Effector memory CD4-positive, alpha-beta T cell (primary cell): ENCODE measurements around the gene PEX13.
A peak's percentile ranks its signal among the peaks of the same experiment; 100 is the strongest.
"Not testable (repeated sequence)": the region's sequence is repeated elsewhere in the genome, so short reads cannot be mapped to it uniquely, and the experiment has no call there.

ENCODE experiments used
- DNase-seq, 3 donors: peaks; one replicate each; pipeline ENCODE4 v3.0.0-alpha.2; 2020
- H3K27ac ChIP-seq: 2 replicates; pipeline ENCODE4 v1.7.0; 2013; ENCODE audit warnings: mild to moderate bottlenecking, low read length, moderate library complexity; ENCODE audit not compliant: insufficient read depth, poor library complexity, severe bottlenecking
- H3K27me3 ChIP-seq: replicated peaks from 2 replicates; pipeline ENCODE4 v1.7.0; 2013; ENCODE audit warnings: mild to moderate bottlenecking, low read length; ENCODE audit not compliant: insufficient read depth, control insufficient read depth, poor library complexity, severe bottlenecking
- H3K36me3 ChIP-seq: 2 replicates; pipeline ENCODE4 v1.7.0; 2013; ENCODE audit warnings: mild to moderate bottlenecking, low read length, moderate library complexity; ENCODE audit not compliant: control insufficient read depth, insufficient read depth
- H3K4me1 ChIP-seq: 2 replicates; pipeline ENCODE4 v1.7.0; 2013; ENCODE audit warnings: low read length, mild to moderate bottlenecking; ENCODE audit not compliant: control insufficient read depth, insufficient read depth, poor library complexity, severe bottlenecking
- H3K4me3 ChIP-seq: 2 replicates; pipeline ENCODE4 v1.7.0; 2013; ENCODE audit warnings: low read length, low read depth, mild to moderate bottlenecking; ENCODE audit not compliant: insufficient read depth, poor library complexity, severe bottlenecking
- H3K9me3 ChIP-seq: 2 replicates; pipeline ENCODE4 v1.7.0; 2013; ENCODE audit warnings: mild to moderate bottlenecking, low read length, moderate library complexity; ENCODE audit not compliant: control insufficient read depth

Gene PEX13

DNA sequence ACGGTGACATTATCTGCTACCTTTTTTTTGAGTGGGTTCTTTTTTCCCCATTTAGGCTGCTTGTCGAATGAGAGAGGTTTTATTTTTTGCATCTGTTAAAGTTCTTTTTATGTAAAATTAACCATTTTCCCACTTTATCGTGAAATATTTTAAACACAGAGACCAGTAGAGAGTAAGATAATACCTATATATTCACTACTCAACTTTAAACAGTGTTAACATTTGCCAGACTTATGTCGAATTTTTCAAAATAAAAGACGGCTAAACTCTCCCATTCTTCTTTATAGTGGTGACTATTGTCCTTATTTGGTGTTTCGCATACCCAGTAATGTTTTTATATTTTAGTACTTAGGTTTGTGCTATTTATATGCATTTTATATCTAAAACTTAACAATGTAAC is 1.3 kb downstream of the PEX13 start:
- H3K36me3 ChIP-seq, result no peaks in the 10 kb centered on the region
- H3K27ac ChIP-seq, result peak overlapping the region; percentile 77
- H3K4me3 ChIP-seq, result peak overlapping the region; percentile 93
- DNase-seq, result no peak
- no peaks in the 10 kb centered on the region for H3K27me3 ChIP-seq
- no peaks in the 10 kb centered on the region for H3K9me3 ChIP-seq
- peaks cover 10% of the 10 kb centered on the region for H3K4me1 ChIP-seq

DNA sequence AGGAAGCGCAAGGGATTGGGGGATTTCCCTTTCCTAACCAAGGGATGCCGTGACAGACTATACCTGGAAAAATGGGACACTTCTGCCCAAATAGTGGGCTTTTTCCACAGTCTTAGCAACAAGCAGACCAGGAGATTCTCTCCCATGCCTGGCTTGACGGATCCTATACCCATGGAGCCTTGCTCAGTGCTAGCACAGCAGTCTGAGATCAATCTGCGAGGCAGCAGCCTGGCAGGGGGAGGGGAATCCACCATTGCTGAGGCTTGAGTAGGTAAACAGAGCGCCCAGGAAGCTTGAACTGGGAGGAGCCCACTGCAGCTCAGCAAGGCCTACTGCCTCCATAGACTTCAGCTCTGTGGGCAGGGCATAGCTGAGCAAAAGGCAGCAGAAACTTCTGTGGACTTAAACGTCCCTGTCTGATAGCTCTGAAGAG is 3.7 kb downstream of the PEX13 start:
- Histone ChIP-seq H3K4me3 (no peak overlapping the region), H3K4me1 (peaks cover 10% of the 10 kb centered on the region), H3K36me3 (no peaks in the 10 kb centered on the region), H3K9me3 (no peaks in the 10 kb centered on the region), H3K27me3 (no peaks in the 10 kb centered on the region), H3K27ac (no peak overlapping the region)
- no peak for DNase-seq

DNA sequence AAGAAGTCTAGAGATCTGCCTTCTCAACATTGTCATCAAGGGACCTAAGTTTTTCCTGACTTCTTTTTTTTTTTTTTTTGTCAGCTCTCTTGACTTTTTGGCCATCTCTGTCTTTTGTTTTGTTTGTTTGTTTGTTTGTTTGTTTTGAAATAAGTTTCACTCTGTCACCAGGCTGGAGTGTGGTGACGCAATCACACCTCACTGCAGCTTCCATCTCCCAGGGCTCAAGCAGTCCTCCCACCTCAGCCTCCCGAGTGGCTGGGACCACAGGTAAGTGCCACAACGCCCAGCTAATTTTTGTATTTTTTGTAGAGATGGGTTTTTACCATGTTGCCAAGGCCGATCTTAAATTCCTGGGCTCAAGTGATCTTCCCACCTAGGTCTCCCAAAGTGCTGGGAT is 6.2 kb downstream of the PEX13 start:
- no peaks in the 10 kb centered on the region for H3K27me3 ChIP-seq
- H3K4me1 ChIP-seq, result peaks cover 3% of the 10 kb centered on the region
- DNase-seq, result no peak
- H3K36me3 ChIP-seq, result no peaks in the 10 kb centered on the region
- H3K4me3 ChIP-seq, result no peak overlapping the region
- no peaks in the 10 kb centered on the region for H3K9me3 ChIP-seq
- H3K27ac ChIP-seq, result no peak overlapping the region

DNA sequence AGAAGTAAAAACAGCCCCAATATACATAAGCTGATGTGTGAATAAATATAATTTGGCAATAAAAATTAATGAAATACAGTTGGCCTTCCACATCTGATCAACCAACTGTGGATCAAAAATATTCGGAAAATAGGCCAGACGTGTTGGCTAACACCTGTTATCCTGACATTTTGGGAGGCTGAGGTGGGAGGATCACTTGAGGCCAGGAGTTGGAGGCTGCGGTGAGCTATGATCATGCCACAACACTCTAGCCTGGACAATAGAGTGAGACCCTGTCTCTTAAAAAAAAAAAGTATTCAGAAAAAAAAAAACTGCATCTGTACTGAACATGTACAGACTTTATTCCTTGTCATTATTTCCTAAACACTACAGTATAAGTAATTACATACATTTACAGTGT is 12.0 kb downstream of the PEX13 start:
- Histone ChIP-seq H3K27me3 (no peaks in the 10 kb centered on the region), H3K36me3 (peaks cover 24% of the 10 kb centered on the region), H3K4me3 (no peak overlapping the region), H3K27ac (no peak overlapping the region), H3K9me3 (no peaks in the 10 kb centered on the region), H3K4me1 (no peaks in the 10 kb centered on the region)
- DNase-seq, result no peak

DNA sequence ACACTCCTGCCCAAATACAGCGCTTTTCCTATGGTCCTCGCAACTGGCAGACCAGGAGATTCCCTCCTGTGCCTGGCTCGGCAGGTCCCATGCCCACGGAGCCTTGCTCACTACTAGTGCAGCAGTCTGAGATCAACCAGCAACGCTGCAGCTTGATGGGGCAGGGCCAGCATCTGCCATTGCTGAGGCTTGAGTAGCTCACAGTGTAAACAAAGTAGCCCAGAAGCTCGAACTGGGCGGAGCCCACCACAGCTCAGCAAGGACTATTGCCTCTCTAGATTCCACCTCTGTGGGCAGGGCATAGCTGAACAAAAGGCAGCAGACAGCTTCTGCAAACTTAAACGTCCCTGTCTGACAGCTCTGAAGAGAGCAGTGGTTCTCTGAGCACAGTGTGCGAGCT is 17.1 kb downstream of the PEX13 start:
- not testable (repeated sequence) for DNase-seq

DNA sequence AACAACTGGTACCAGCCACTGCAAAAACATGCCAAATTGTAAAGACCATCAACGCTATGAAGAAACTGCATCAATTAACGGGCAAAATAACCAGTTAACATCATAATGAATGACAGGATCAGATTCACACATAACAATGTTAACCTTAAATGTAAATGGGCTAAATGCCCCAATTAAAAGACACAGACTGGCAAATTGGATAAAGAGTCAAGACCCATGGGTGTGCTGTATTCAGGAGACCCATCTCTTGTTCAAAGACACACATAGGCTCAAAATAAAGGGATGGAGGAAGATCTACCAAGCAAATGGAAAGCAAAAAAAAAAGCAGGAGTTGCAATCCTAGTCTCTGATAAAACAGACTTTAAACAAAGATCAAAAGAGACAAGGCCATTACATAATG is 19.1 kb downstream of the PEX13 start:
- not testable (repeated sequence) for DNase-seq, H3K27me3 ChIP-seq, H3K4me3 ChIP-seq, H3K4me1 ChIP-seq, H3K9me3 ChIP-seq, H3K27ac ChIP-seq
- H3K36me3 ChIP-seq, result peaks cover 25% of the 10 kb centered on the region

More for the DNA sequence above, 17.1 kb downstream of the PEX13 start:
- not testable (repeated sequence) for H3K9me3 ChIP-seq, H3K4me3 ChIP-seq, H3K27me3 ChIP-seq, H3K4me1 ChIP-seq, H3K27ac ChIP-seq
- peaks cover 31% of the 10 kb centered on the region for H3K36me3 ChIP-seq

DNA sequence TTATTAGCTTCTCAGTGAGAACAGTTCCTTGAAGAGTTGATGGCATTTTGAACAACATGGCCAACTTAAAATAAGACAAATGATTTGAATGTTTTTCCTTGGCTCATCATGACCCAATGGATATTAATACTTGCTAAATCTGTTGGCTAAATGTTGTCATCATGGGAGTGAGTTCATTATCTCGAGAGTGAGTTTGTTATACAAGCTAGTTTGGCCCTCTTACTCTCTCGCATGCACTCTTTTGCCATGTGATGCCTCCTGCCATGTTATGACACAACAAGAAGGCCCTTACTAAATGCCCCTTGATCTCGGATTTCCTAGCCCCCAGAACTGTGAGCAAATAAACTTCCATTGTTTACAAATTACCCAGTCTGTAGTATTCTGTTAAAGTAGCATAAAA is 25.3 kb downstream of the PEX13 start:
- no peak overlapping the region for H3K27ac ChIP-seq
- H3K4me3 ChIP-seq, result no peak overlapping the region
- no peaks in the 10 kb centered on the region for H3K4me1 ChIP-seq
- no peaks in the 10 kb centered on the region for H3K27me3 ChIP-seq
- no peak for DNase-seq
- H3K36me3 ChIP-seq, result peaks cover 25% of the 10 kb centered on the region
- H3K9me3 ChIP-seq, result no peaks in the 10 kb centered on the region

DNA sequence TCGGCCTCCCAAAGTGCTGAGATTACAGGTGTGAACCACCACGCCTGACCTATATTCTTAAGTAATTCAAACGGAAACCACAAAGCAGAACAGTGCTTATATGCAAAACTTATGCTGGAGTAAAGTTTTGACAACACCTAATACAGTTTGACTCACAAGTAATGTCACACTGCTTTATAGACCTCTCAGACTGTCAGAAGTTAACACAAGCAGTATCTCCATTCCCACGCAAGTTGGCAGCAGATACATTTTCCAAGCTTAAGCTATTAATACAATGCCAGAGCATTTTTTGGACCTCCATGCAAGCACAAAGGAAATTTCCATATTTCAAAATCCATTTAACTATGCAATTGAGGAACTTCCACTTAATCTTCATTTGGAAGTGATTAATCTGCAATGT is 27.1 kb downstream of the PEX13 start:
- Histone ChIP-seq H3K36me3 (peaks cover 38% of the 10 kb centered on the region), H3K27me3 (no peaks in the 10 kb centered on the region), H3K4me3 (no peak overlapping the region), H3K4me1 (no peaks in the 10 kb centered on the region), H3K27ac (no peak overlapping the region), H3K9me3 (no peaks in the 10 kb centered on the region)
- DNase-seq, result no peak

DNA sequence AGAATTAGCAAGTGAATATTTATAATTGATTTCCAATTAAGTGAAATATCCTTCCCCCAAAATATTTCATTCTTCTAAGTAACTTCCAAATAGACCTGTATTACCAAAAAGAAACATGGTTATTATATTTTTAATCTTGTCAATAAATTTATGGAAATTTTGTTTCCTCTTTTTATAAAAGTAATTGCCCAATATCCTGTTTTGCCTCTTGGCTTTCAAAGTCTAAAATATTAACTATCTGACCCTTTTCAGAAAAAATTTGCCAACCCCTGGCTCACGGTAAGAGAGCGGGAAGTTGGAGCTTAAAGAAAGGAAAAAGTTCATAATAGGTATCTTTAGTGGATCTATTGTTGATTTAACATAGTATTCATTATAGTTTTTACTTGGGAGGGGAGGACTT is 27.7 kb downstream of the PEX13 start:
- Histone ChIP-seq H3K27me3 (no peaks in the 10 kb centered on the region), H3K36me3 (peaks cover 39% of the 10 kb centered on the region), H3K27ac (no peak overlapping the region), H3K4me1 (no peaks in the 10 kb centered on the region), H3K9me3 (no peaks in the 10 kb centered on the region), H3K4me3 (no peak overlapping the region)
- DNase-seq, result no peak

DNA sequence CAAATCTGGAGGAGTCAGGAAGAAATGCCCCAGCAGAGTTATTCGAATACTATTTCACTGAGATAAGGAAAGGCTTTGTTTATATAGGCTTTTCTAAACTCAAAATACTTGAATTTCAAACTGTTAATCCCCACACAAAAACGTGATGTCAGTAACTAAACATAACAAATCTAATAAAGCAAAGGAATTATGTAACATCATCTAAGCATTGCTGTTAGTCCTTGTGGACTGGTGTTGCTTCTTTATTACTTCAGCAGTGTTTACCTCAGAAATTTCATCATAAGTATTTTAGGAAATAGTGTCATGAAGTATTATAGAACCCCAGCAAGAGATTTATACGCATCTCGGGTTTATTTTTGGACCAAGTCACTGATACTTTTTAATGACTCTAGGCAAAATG is 28.5 kb downstream of the PEX13 start:
- Histone ChIP-seq H3K27ac (no peak overlapping the region), H3K4me1 (no peaks in the 10 kb centered on the region), H3K36me3 (peaks cover 46% of the 10 kb centered on the region), H3K27me3 (no peaks in the 10 kb centered on the region), H3K4me3 (no peak overlapping the region), H3K9me3 (no peaks in the 10 kb centered on the region)
- no peak for DNase-seq

DNA sequence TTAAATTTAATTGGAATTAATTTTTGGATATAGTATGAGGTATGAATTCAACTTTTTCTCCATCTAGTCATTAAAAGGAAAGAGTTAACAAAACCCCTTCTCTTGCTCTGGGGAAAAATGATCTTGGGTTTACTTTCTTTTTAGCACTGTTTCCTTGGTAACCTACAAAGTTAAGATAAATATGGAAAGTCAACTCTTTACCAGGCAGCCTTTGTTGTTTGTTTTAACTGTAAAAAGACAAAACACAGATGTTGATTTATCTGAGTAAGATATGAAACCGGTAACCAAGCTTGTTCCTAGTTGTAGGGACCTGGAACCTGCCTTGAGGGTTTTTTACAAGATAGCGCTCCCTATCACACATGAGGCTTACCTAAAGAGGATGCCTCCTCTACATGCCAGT is 38.0 kb downstream of the PEX13 start:
- Histone ChIP-seq H3K27ac (no peak overlapping the region), H3K4me1 (no peaks in the 10 kb centered on the region), H3K27me3 (no peaks in the 10 kb centered on the region), H3K36me3 (peaks cover 7% of the 10 kb centered on the region), H3K4me3 (no peak overlapping the region), H3K9me3 (no peaks in the 10 kb centered on the region)
- DNase-seq, result no peak
